HCT116 (cell line): ENCODE results near the gene SRSF5. TPM values are rescaled to one million over a fixed set of nuclear protein-coding genes. Genes with fewer than 3 reads are reported as not detected.

Experiments used
- ATAC-seq: fragments of 200-7000 bp; cut with Tn5 transposase; 2 replicates; pipeline ENCODE4 v1.9.1; 2020; ENCODE audit warnings: mild to moderate bottlenecking, moderate library complexity
- BruUV-seq: library from RNA; stranded (reverse); fragments of 400-500 nt; replicated peaks from 2 replicates; lab custom pipeline; 2021; lab: Mats Ljungman, UMichigan
- CTCF ChIA-PET: fragments of 300-600 bp; sonication (Branson Sonifier 250); formaldehyde crosslinking; loops from one replicate; lab custom pipeline; 2021; ENCODE audit warnings: antibody characterized with exemption; lab: Charles Lee
- POLR2A ChIA-PET: fragments of 300-600, 350-600 bp; sonication (Branson Sonifier 250); formaldehyde crosslinking; loops from one replicate; lab custom pipeline; 2021; ENCODE audit warnings: antibody characterized with exemption; lab: Charles Lee
- RAD21 ChIA-PET, 2 experiments: fragments of 300-600 bp; sonication (Branson Sonifier 250); formaldehyde crosslinking; loops; one replicate each; lab custom pipeline; 2023; ENCODE audit warnings: low total read pairs in 2 of 2; ENCODE audit not compliant: uncharacterized antibody in 2 of 2, unreplicated experiment in 2 of 2, low non-redundant PET in 1 of 2; lab: Charles Lee
- DNase-seq: peaks from one replicate; pipeline ENCODE4 v3.0.0-alpha.2; 2010; ENCODE audit warnings: low read depth, low spot score
- H2AFZ ChIP-seq: fragments of 200-600 bp; shearing (Covaris generic), sonication (generic); 2 replicates; pipeline ENCODE4 v1.6.1; 2017; ENCODE audit warnings: low read depth, mixed run types, mixed read lengths, antibody characterized with exemption, low read length; ENCODE audit not compliant: poor library complexity, severe bottlenecking
- H3K27ac ChIP-seq: 2 replicates; pipeline ENCODE4 v1.5.1; 2012; ENCODE audit warnings: low read depth, low read length
- H3K27me3 ChIP-seq: fragments of 200-600 bp; sonication (generic); 2 replicates; pipeline ENCODE4 v1.6.1; 2016; ENCODE audit warnings: mixed run types, low read length, mixed read lengths; ENCODE audit not compliant: insufficient read depth
- H3K36me3 ChIP-seq, 2 experiments: fragments of 200-500 bp in 1 of 2; fragments of 200-600 bp in 1 of 2; sonication (Bioruptor generic) in 1 of 2; sonication (generic) in 1 of 2; 2 replicates each; pipeline versions ENCODE4 v1.5.1 to v1.6.1; 2014 to 2016; ENCODE audit warnings: low read length in 2 of 2, inconsistent platforms in 1 of 2, mixed read lengths in 1 of 2, mixed run types in 1 of 2; ENCODE audit not compliant: insufficient read depth in 2 of 2, control insufficient read depth in 1 of 2
- H3K4me1 ChIP-seq, 2 experiments: fragments of 200-600 bp in 1 of 2; sonication (generic) in 1 of 2; 2 replicates each; pipeline versions ENCODE4 v1.5.1 to v1.6.1; 2012 to 2017; ENCODE audit warnings: low read length in 2 of 2, inconsistent platforms in 1 of 2, mild to moderate bottlenecking in 1 of 2, mixed read lengths in 1 of 2, mixed run types in 1 of 2, moderate library complexity in 1 of 2; ENCODE audit not compliant: insufficient read depth in 2 of 2, control insufficient read depth in 1 of 2
- H3K4me2 ChIP-seq: fragments of 200-600 bp; sonication (generic); 2 replicates; pipeline ENCODE4 v1.6.1; 2017; ENCODE audit warnings: mixed run types, low read length, mixed read lengths
- H3K4me3 ChIP-seq, 2 experiments: fragments of 200-600 bp in 1 of 2; sonication (generic) in 1 of 2; replicated peaks in 1 of 2; 2 replicates each; pipeline ENCODE4 v1.5.1; 2011 to 2016; ENCODE audit warnings: low read length in 2 of 2, control low read depth in 1 of 2, low read depth in 1 of 2, mild to moderate bottlenecking in 1 of 2, mixed read lengths in 1 of 2, mixed run types in 1 of 2
- H3K79me2 ChIP-seq: fragments of 200-600 bp; sonication (generic); 2 replicates; pipeline ENCODE4 v1.6.1; 2017; ENCODE audit warnings: mild to moderate bottlenecking, mixed run types, low read length, moderate library complexity, mixed read lengths; ENCODE audit not compliant: insufficient read depth
- H3K9ac ChIP-seq: fragments of 200-600 bp; sonication (generic); 2 replicates; pipeline ENCODE4 v1.6.1; 2016; ENCODE audit warnings: low read length, mixed read lengths
- H3K9me2 ChIP-seq: fragments of 200-600 bp; sonication (generic), shearing (Covaris generic); 2 replicates; pipeline ENCODE4 v1.6.1; 2017; ENCODE audit warnings: mixed run types, mild to moderate bottlenecking, moderate library complexity; ENCODE audit not compliant: insufficient read depth
- H3K9me3 ChIP-seq, 2 experiments: fragments of 200-500 bp in 1 of 2; fragments of 200-600 bp in 1 of 2; sonication (Bioruptor generic) in 1 of 2; sonication (generic) in 1 of 2; 2 replicates each; pipeline ENCODE4 v1.6.1; 2014 to 2017; ENCODE audit warnings: low read length in 2 of 2, mixed read lengths in 2 of 2, inconsistent platforms in 1 of 2, low read depth in 1 of 2, mild to moderate bottlenecking in 1 of 2, mixed run types in 1 of 2, moderate library complexity in 1 of 2; ENCODE audit not compliant: control insufficient read depth in 1 of 2, insufficient read depth in 1 of 2
- H4K20me1 ChIP-seq: fragments of 200-600 bp; sonication (generic), shearing (Covaris generic); 2 replicates; pipeline ENCODE4 v1.6.1; 2017; ENCODE audit warnings: mixed run types, mild to moderate bottlenecking, moderate library complexity; ENCODE audit not compliant: insufficient read depth
- CBX3 ChIP-seq: IDR thresholded peaks from 2 replicates; pipeline ENCODE4 v1.6.1; 2012; ENCODE audit warnings: low read depth
- CEBPB ChIP-seq: IDR thresholded peaks from 2 replicates; pipeline ENCODE4 v1.6.1; 2012; ENCODE audit warnings: low read depth
- CTCF ChIP-seq, 3 experiments: fragments of 200-600 bp in 1 of 3; sonication (generic) in 1 of 3; IDR thresholded peaks in 2 of 3; conservative IDR thresholded peaks in 1 of 3; 2 replicates each; pipeline ENCODE4 v1.5.1; 2012 to 2017; ENCODE audit warnings: low read depth in 2 of 3, low read length in 2 of 3, antibody characterized with exemption in 1 of 3, borderline replicate concordance in 1 of 3, control low read depth in 1 of 3, mild to moderate bottlenecking in 1 of 3, mixed read lengths in 1 of 3, mixed run types in 1 of 3, moderate library complexity in 1 of 3; ENCODE audit not compliant: insufficient read depth in 1 of 3
- EGR1 ChIP-seq: IDR thresholded peaks from 2 replicates; pipeline ENCODE4 v1.6.1; 2012; ENCODE audit warnings: low read depth
- ELF1 ChIP-seq: IDR thresholded peaks from 2 replicates; pipeline ENCODE4 v1.6.1; 2012; ENCODE audit warnings: low read depth, borderline replicate concordance
- EZH2phosphoT487 ChIP-seq: fragments of 200-600 bp; IDR thresholded peaks from 2 replicates; pipeline ENCODE4 v1.6.1; 2018; ENCODE audit warnings: antibody characterized with exemption, borderline replicate concordance
- POLR2A ChIP-seq: IDR thresholded peaks from 2 replicates; pipeline ENCODE4 v1.7.0; 2011; ENCODE audit warnings: borderline replicate concordance; ENCODE audit not compliant: insufficient read depth, insufficient read length; ENCODE audit errors: extremely low read depth
- POLR2AphosphoS5 ChIP-seq: IDR thresholded peaks from 2 replicates; pipeline ENCODE4 v1.6.1; 2011; ENCODE audit warnings: mild to moderate bottlenecking, low read depth, low read length, moderate library complexity
- RAD21 ChIP-seq: IDR thresholded peaks from 2 replicates; pipeline ENCODE4 v1.6.1; 2012; ENCODE audit warnings: low read depth, mild to moderate bottlenecking
- REST ChIP-seq: IDR thresholded peaks from 2 replicates; pipeline ENCODE4 v1.6.1; 2012; ENCODE audit warnings: low read depth
- SIN3A ChIP-seq: IDR thresholded peaks from 2 replicates; pipeline ENCODE4 v1.6.1; 2012; ENCODE audit warnings: low read depth
- SP1 ChIP-seq: IDR thresholded peaks from 2 replicates; pipeline ENCODE4 v1.6.1; 2012; ENCODE audit warnings: low read depth
- SRF ChIP-seq: IDR thresholded peaks from 2 replicates; pipeline ENCODE4 v1.6.1; 2012; ENCODE audit warnings: low read depth
- YY1 ChIP-seq: IDR thresholded peaks from 2 replicates; pipeline ENCODE4 v1.6.1; 2011; ENCODE audit warnings: low read length, low read depth, moderate library complexity, mild to moderate bottlenecking; ENCODE audit not compliant: insufficient replicate concordance; ENCODE audit errors: extremely low read depth
- ZFX ChIP-seq: fragments of 450-650 bp; IDR thresholded peaks from 2 replicates; pipeline ENCODE4 v1.6.1; 2017
- ZNF274 ChIP-seq: fragments of 200-500 bp; sonication (Bioruptor generic); IDR thresholded peaks from 2 replicates; pipeline ENCODE4 v1.6.1; 2014; ENCODE audit warnings: mild to moderate bottlenecking, low read depth, low read length, inconsistent platforms
- intact Hi-C: fragments of 100-400 bp; cut with micrococcal nuclease; formaldehyde crosslinking; loops from 2 replicates; pipeline ENCODE4 v1.10.0; 2022
- total RNA-seq: library from RNA; stranded (reverse); gene quantifications from one replicate; pipeline ENCODE4 v1.2.1, GENCODE V29; 2021; ENCODE audit not compliant: unreplicated experiment
- TF ChIP-seq, protein P1 (sequence below): IDR thresholded peaks from 2 replicates; pipeline ENCODE4 v1.6.1; 2011; ENCODE audit warnings: mild to moderate bottlenecking, low read length, moderate library complexity; ENCODE audit not compliant: insufficient replicate concordance; ENCODE audit errors: extremely low read depth
- TF ChIP-seq, protein P2 (sequence below): IDR thresholded peaks from 2 replicates; pipeline ENCODE4 v1.6.1; 2012
- TF ChIP-seq, protein P3 (sequence below): IDR thresholded peaks from 2 replicates; pipeline ENCODE4 v1.6.1; 2012

SRSF5 gene
- total RNA-seq, 1 experiment from 2014 or later = 258 TPM

- no peak for DNase-seq
- no peaks in the 10 kb centered on the region for H3K4me1 ChIP-seq
- H3K9me3 ChIP-seq = no peaks in the 10 kb centered on the region
- H3K9me2 ChIP-seq = no peaks in the 10 kb centered on the region
- intact Hi-C loops = loop anchor here (10.0 kb wide), 1 partner anchor 745 kb away; no protein-coding TSS in a partner anchor
- H3K4me3 ChIP-seq = no peak overlapping the region
- H3K9ac ChIP-seq = no peak overlapping the region
- RAD21 ChIA-PET = no interaction called here
- BruUV-seq = no TSS peak
- POLR2A ChIA-PET = no interaction called here
- H3K79me2 ChIP-seq = no peaks in the 10 kb centered on the region
- no peak overlapping the region for H3K4me2 ChIP-seq
- CTCF ChIA-PET = interaction anchor here (1.8 to 3.2 kb wide), 2 partner anchors 209 to 254 kb away, joined by 19 to 63 read pairs; no protein-coding TSS in a partner anchor
- H2AFZ ChIP-seq = no peak overlapping the region
- no peak for TF ChIP-seq SRF
- TF ChIP-seq SIN3A = no peak
- no peak for TF ChIP-seq EGR1
- TF ChIP-seq POLR2AphosphoS5 = no peak
- no peak for TF ChIP-seq CBX3
- no peak for TF ChIP-seq ZNF274
- no peak for TF ChIP-seq POLR2A
- no peak for TF ChIP-seq SP1
- TF ChIP-seq ZFX = no peak
- TF ChIP-seq RAD21 = no peak
- TF ChIP-seq YY1 = no peak
- TF ChIP-seq, protein P1, sequence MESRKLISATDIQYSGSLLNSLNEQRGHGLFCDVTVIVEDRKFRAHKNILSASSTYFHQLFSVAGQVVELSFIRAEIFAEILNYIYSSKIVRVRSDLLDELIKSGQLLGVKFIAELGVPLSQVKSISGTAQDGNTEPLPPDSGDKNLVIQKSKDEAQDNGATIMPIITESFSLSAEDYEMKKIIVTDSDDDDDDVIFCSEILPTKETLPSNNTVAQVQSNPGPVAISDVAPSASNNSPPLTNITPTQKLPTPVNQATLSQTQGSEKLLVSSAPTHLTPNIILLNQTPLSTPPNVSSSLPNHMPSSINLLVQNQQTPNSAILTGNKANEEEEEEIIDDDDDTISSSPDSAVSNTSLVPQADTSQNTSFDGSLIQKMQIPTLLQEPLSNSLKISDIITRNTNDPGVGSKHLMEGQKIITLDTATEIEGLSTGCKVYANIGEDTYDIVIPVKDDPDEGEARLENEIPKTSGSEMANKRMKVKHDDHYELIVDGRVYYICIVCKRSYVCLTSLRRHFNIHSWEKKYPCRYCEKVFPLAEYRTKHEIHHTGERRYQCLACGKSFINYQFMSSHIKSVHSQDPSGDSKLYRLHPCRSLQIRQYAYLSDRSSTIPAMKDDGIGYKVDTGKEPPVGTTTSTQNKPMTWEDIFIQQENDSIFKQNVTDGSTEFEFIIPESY = no peak
- TF ChIP-seq, protein P2, sequence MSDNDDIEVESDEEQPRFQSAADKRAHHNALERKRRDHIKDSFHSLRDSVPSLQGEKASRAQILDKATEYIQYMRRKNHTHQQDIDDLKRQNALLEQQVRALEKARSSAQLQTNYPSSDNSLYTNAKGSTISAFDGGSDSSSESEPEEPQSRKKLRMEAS = no peak
- no peak for TF ChIP-seq CEBPB
- no peak for TF ChIP-seq EZH2phosphoT487
- TF ChIP-seq REST = no peak
- TF ChIP-seq, protein P3, sequence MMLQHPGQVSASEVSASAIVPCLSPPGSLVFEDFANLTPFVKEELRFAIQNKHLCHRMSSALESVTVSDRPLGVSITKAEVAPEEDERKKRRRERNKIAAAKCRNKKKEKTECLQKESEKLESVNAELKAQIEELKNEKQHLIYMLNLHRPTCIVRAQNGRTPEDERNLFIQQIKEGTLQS = no peak
- TF ChIP-seq ELF1 = no peak
- no peak for TF ChIP-seq CTCF (IDR thresholded peaks at IDR 0.05 in 2 of 3, conservative IDR thresholded peaks at IDR 0.05 in 1 of 3; ENCODE audit: borderline replicate concordance in 1 of 3, insufficient read depth in 1 of 3, low read depth in 2 of 3, low read length in 2 of 3)
- H3K36me3 ChIP-seq = no peaks in the 10 kb centered on the region
- no peaks in the 10 kb centered on the region for H4K20me1 ChIP-seq
- no peak for ATAC-seq
- peaks cover 19% of the 10 kb centered on the region for H3K27me3 ChIP-seq
- no peak overlapping the region for H3K27ac ChIP-seq
Observed at GRCh38 chr14:69819607-69820006, 52.7 kb downstream of the SRSF5 start.
